GM12864 (cell line): Measurements from ENCODE around the gene HVCN1.

Experiments used
- DNase-seq: peaks from one replicate; pipeline ENCODE4 v3.0.0-alpha.2; 2011; ENCODE audit warnings: low read depth
- H3K4me3 ChIP-seq: 2 replicates; pipeline ENCODE4 v1.5.1; 2011; ENCODE audit warnings: mild to moderate bottlenecking, low read depth, low read length, control low read depth
- TF ChIP-seq, protein P1 (sequence below): IDR thresholded peaks from 2 replicates; pipeline ENCODE4 v1.5.1; 2011; ENCODE audit warnings: low read depth, mild to moderate bottlenecking, moderate library complexity, low read length, control low read depth, inconsistent platforms; ENCODE audit errors: missing control alignments

HVCN1 gene

DNA sequence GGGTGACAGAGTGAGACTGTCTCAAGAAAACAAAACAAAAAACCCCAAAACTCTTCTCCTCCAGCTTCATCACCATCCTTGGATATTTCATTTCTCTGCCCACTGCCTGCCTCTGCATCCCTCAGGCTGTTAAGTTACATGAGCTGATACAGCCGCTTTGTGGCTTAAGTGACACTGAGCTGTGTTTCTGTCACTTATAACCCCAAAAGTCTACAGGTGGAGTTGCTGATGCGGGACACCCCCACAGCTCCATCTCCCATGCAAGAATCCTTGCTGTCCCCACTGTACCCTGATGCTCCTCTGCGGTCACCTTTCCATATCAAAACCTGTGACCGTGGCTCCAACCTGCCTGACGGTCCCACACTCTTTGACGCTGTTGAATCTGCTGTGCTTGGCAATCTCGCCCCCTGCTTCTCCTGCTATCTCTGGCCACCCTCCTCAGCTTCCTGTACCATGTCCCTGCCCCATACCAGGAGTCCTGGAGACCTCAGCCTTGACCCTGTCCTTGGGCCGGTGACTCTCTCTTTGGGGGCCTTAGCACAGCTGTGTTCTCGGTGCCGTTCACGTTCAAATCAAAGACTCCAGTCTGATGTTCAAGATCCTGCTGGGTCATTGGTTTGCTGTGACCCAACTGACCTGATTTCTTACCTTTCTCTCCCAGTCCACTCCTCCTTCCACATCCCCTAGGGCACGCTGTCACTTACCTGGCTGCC is 20.3 kb downstream of the HVCN1 start:
- no peak for DNase-seq
- H3K4me3 ChIP-seq = peak overlapping the region; percentile 56
- TF ChIP-seq, protein P1, sequence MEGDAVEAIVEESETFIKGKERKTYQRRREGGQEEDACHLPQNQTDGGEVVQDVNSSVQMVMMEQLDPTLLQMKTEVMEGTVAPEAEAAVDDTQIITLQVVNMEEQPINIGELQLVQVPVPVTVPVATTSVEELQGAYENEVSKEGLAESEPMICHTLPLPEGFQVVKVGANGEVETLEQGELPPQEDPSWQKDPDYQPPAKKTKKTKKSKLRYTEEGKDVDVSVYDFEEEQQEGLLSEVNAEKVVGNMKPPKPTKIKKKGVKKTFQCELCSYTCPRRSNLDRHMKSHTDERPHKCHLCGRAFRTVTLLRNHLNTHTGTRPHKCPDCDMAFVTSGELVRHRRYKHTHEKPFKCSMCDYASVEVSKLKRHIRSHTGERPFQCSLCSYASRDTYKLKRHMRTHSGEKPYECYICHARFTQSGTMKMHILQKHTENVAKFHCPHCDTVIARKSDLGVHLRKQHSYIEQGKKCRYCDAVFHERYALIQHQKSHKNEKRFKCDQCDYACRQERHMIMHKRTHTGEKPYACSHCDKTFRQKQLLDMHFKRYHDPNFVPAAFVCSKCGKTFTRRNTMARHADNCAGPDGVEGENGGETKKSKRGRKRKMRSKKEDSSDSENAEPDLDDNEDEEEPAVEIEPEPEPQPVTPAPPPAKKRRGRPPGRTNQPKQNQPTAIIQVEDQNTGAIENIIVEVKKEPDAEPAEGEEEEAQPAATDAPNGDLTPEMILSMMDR = no peak

DNA sequence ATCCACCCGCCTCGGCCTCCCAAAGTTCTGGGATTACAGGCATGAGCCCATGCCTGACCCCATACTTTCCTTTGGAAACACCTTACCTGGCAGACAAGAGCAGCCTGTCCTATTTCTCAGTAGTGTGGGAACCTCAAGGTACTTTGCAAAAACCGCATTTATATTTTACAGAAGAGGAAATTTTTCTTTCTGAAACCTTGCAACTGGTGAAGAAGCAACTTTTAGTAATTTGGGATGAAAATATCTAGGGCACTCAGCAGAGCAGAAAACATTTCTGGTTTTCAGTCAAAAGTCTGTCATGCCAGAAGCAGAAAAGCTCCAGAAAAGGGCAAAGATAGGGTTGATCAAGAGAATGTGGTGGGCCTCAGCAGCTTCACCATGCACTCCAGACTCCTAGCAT is 21.2 kb downstream of the HVCN1 start:
- no peak for DNase-seq
- TF ChIP-seq, protein P1 = no peak
- peak overlapping the region; percentile 56 for H3K4me3 ChIP-seq

GRCh38 chr12:110666892-110667291 is 22.0 kb downstream of the HVCN1 start:
- H3K4me3 ChIP-seq = peak overlapping the region; percentile 56
- TF ChIP-seq, protein P1 = no peak
- no peak for DNase-seq

- peak overlapping the region; percentile 56 for H3K4me3 ChIP-seq
Observed at GRCh38 chr12:110661337-110661972, 27.5 kb downstream of the HVCN1 start.

GRCh38 chr12:110658878-110659277 is 30.0 kb downstream of the HVCN1 start:
- DNase-seq = no peak
- peak overlapping the region; percentile 27; the same call in 1 of the 2 replicates for H3K4me3 ChIP-seq
- TF ChIP-seq, protein P1 = no peak

More at GRCh38 chr12:110661337-110661972, 27.5 kb downstream of the HVCN1 start:
- peak; percentile 95 for DNase-seq
- TF ChIP-seq, protein P1 = no peak

DNA sequence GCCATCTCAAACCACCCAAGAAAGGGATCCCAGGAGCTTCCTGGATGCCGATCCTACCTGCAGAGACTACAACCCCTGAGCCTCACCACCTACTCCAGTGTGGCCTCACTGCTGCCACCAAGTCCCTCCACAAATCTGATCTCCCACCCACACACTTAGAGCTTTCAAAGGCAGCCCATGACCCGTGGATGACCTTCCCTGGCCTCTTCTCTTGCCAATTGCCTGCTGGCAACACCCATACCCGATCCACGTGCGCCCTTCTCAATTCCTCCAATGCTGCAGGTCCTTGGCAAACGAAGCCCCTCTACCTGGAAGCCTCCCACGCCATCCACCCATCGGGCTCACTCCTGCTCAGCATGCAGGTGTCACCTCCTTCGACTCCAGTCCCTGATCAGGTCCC is 30.7 kb downstream of the HVCN1 start:
- TF ChIP-seq, protein P1 = no peak

More for the DNA sequence above, 30.7 kb downstream of the HVCN1 start:
- no peak for DNase-seq
- H3K4me3 ChIP-seq = no peak overlapping the region
